ENCODE data around the gene MCUB.

GRCh38 chr4:109662771-109663170 is 102.7 kb downstream of the MCUB start:
- no peak for TF ChIP-seq GATA3 (IDR thresholded peaks at IDR 0.05; ENCODE audit: low read depth, low read length)
- no peak for TF ChIP-seq GATA2 (IDR thresholded peaks at IDR 0.05; ENCODE audit: low read depth, low read length)
